Measurements from ENCODE around the gene IFI27L2. TPM values are rescaled to one million over a fixed set of nuclear protein-coding genes. Genes with fewer than 3 reads are reported as not detected.
A peak's percentile ranks its signal among the peaks of the same experiment; 100 is the strongest.

IFI27L2 gene
- total RNA-seq, 2 donors from 2014 or later, result 58.5 to 58.8 TPM

DNA sequence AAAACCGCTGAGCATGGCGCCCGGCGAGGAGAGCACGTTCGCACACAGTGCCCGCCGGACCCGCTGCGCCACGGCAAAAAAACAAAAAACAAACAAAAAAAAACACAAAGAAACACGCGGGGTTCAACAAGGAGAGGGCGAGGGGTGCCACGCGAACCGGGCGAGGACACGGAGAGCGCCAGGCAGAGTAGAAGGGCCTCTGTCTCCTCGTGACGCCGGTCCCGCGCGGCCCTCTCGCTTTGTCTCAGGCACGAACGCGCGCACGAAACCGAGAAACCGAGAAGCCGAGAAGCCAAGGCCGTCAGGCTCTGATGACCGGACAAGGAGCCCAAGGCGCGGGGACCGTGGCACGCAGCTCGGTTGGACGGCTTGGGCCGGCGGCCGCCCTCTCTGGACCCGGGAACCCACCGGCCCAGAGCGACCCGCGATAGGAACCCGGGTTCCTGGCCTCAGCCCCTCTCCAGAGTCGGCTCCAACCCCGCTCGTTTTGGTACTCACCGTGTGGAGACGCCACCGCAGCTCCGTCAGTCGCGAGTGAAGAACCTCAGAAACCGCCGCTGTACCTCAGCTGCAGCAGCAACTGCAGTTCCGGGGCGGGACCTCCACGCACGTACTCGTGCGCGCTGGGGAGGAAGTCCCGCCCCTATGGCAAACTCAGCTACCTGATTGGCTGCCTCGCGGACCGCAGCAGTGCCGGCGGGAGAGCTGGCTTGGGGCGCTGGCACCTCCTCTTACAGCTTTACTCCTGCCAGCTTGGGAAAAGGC is 48.6 kb downstream of the IFI27L2 start, which contains the start of the genes DDX24 and IFI27L1:
Gene DDX24, minus strand, starts transcription at position 582 of the 765 bp plus-strand sequence. CDS start 1,460 bp downstream, outside the sequence.
Gene IFI27L1, plus strand, starts transcription at position 690 of the 765 bp plus-strand sequence. CDS start 15,628 bp downstream, outside the sequence.
- peaks cover 31% of the 10 kb centered on the region for H3K4me1 Mint-ChIP-seq
- H3K4me3 Mint-ChIP-seq, result peak within 1 kb of the TSS; percentile 87
- no peaks in the 10 kb centered on the region for H3K9me3 Mint-ChIP-seq
- no peaks in the 10 kb centered on the region for H3K27me3 Mint-ChIP-seq
- peak within 1 kb of the TSS; percentile 99 for H3K27ac Mint-ChIP-seq
- peaks cover 59% of the 10 kb centered on the region for H3K36me3 Mint-ChIP-seq (ENCODE audit: low read depth)
- ATAC-seq (replicated peaks), result peak; percentile 98

DNA sequence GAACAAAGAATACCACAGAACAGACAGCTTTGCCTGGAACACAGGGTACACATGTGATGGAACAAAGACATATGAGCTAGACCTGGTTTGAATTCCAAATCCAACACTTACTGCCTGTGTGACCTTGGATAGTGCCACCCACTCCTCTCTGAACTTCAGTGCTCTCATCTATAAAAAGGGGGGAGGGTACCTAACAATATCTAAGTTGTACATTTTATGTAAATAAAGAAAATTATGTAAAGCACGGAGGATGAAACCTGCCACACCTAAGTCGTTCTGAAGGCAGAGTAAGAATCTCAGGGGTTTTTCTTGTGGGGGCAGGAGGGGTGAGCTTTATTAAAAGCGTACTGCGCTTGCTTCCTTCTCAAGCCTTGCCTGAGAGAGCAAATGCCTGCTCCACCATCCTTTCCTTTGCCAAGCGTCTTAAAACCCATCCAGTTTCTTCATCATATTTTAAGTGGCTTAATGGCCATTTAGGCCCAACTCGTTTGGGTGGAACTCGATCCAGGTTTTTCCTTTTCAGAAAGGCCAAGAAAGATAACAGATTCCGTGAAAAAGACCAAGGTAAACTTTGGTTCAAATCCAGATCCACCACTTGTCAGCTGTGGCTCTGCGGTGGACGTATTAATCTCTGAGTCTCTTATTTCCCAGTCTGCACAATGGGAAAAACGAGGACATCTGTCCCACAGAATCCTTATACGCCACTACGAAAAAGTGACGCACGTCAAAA is 49.3 kb downstream of the IFI27L2 start:
- Mint-ChIP-seq H3K9me3 (no peaks in the 10 kb centered on the region), H3K36me3 (ENCODE audit: low read depth) (peaks cover 66% of the 10 kb centered on the region), H3K27me3 (no peaks in the 10 kb centered on the region), H3K27ac (peak overlapping the region; percentile 99), H3K4me3 (peak overlapping the region; percentile 87), H3K4me1 (peaks cover 37% of the 10 kb centered on the region)
- ATAC-seq (replicated peaks), result no peak

DNA sequence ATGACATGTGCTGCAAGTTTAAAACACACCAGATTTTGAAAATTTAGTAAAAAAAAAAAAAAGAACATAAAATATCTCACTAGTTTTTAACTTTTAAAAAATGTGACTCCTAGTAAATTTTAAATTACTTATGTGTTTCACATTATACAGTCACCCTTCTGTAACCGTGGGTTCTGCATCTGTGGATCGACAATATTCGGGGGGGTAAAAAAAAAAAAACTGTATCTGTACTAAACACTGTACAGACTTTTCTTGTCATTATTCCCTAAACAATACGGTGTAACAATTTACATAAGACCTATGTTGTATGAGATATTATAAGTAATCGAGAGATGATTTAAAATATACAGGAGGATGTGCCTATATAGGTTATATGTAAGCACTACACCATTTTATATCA is 51.6 kb downstream of the IFI27L2 start:
- Mint-ChIP-seq H3K4me1 (peaks cover 37% of the 10 kb centered on the region), H3K27me3 (no peaks in the 10 kb centered on the region), H3K4me3 (peak overlapping the region; percentile 87), H3K9me3 (no peaks in the 10 kb centered on the region), H3K27ac (peak overlapping the region; percentile 99), H3K36me3 (ENCODE audit: low read depth) (peaks cover 86% of the 10 kb centered on the region)
- ATAC-seq (replicated peaks), result no peak

Other genes starting within 250 kb of the IFI27L2 start
- not detected for gene FAM181A, start 202.3 kb downstream of the IFI27L2 start, total RNA-seq
- gene ASB2, start 153.0 kb downstream of the IFI27L2 start, total RNA-seq, result 10 to 100 TPM; 48.5 to 68.7 TPM
- under 1 TPM in 1 of 2 donors, not detected in 1; 0.37 TPM for gene CCDC197, start 132.3 kb downstream of the IFI27L2 start, total RNA-seq
- 10 to 100 TPM in 1 of 2 donors, 1 to 10 TPM in 1; 6.3 to 11.0 TPM for gene OTUB2, start 103.3 kb downstream of the IFI27L2 start, total RNA-seq
- 100 to 1,000 TPM; 222 to 241 TPM for gene DDX24, start 48.4 kb downstream of the IFI27L2 start, total RNA-seq
- 10 to 100 TPM; 34.5 to 35.4 TPM for gene IFI27L1, start 48.3 kb downstream of the IFI27L2 start, total RNA-seq
- gene IFI27, start 18.9 kb downstream of the IFI27L2 start, total RNA-seq, result 1 to 10 TPM; 2.1 to 3.0 TPM
- gene PPP4R4, start 44.7 kb upstream of the IFI27L2 start, total RNA-seq, result 10 to 100 TPM in 1 of 2 donors, 1 to 10 TPM in 1; 1.8 to 68.2 TPM
- not detected for gene SERPINA10, start 163.7 kb upstream of the IFI27L2 start, total RNA-seq
- under 1 TPM in 1 of 2 donors, not detected in 1; 0.61 TPM for gene SERPINA6, start 193.7 kb upstream of the IFI27L2 start, total RNA-seq
- under 1 TPM in 1 of 2 donors, not detected in 1; 0.29 TPM for gene SERPINA2, start 237.1 kb upstream of the IFI27L2 start, total RNA-seq